GM21381 (cell line): ENCODE measurements around the gene OR10G6.
"Not testable (repeated sequence)": the region's sequence is repeated elsewhere in the genome, so short reads cannot be mapped to it uniquely, and the experiment has no call there.

Source experiments
- ATAC-seq: cut with Tn5 transposase; IDR thresholded peaks from one replicate; pipeline ENCODE4 v1.9.1; 2021; ENCODE audit warnings: mild to moderate bottlenecking, moderate library complexity; ENCODE audit not compliant: unreplicated experiment

Gene OR10G6

DNA sequence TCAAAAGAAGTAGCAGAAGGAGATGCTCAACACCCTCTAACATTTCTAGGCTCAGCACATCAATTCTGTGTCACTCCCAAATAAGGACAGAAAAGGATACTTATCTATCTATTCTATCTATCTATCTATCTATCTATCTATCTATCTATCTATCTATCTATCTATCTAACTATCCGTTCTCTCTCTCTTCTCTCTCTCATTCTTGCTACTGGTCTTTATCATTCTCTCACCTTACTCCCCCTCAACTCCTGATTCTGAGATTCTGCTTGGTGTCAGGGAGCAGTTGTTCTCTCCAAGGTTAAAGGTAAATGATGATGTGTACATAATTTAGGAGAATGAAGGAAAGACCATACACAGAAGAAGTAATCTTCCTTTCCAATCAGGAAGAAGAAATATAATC, at the start of gene OR10G6:
Gene OR10G6 (minus strand): TSS at position 43 of the 400 bp plus-strand sequence. CDS start 0 bp downstream, at position 43.
- no peak for ATAC-seq

DNA sequence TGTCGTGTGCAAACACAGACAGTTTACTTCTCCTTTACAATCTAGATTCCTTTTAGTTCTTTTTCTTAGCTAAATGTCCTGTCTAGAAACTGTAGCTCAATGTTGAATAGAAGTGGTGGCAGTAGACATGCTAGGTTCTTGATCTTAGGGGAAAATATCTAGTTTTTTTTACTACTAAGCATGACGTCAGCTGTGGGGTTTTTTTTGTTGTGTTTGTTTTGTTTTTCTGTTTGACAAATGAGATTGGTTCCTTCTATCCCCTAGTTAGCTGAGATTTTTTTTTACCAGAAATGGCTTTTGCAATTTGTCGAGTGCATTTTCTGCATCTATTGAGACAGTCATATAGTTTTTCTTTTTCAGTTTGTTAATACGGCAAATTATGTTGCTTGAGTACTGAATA, 48.5 kb upstream of the OR10G6 start:
- ATAC-seq, result no peak

- ATAC-seq, result no peak
These were observed 46.3 kb upstream of the OR10G6 start, which contains the start of gene OR10G7 for GRCh38 chr11:124041254-124041653. OR10G7 (minus strand) TSS chr11:124041325; CDS start chr11:124039001, 2,324 bp downstream.

GRCh38 chr11:124039557-124039956, 44.6 kb upstream of the OR10G6 start:
- ATAC-seq, result no peak

DNA sequence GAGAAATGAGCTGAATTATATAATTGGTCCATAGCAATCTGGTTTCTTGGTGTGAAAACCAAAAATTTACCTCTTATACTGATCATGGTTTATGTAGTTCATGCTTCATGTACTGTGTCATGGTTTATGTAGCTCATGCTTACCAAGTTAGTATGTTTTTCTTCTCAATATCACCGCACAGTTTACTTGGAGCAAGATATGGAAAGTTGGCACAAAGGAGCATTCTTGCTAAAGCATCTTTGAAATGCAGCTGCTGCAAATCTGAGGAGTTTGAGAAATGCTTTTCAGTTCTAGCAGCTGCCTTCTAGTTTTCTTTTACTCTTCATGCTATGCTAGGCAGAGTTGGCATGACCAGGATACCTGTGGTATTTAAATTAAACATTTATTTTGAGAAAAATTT, 41.7 kb upstream of the OR10G6 start:
- ATAC-seq, result no peak

DNA sequence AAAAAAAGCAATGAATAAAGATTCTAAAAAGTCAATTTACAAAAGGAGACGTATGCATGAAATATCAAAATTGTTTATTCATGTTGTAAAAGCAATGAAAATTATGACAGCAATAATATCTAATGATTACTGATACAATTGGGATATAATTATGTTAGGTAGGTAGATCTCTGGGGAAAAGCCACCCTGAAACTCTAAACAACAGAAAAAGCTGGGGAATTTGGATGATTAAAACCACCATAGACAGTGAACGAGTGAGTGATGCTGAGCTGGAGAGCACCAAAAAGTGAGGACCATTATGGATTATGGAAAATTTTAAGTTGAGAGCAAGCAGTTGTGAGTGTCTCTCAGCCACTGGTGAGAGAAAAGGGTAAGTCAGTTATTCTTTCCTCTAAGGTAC, 31.5 kb upstream of the OR10G6 start, which contains the start of gene OR10G8:
Gene OR10G8 (plus strand): TSS at position 301 of the 400 bp plus-strand sequence. CDS start 2,825 bp downstream, outside the sequence.
- no peak for ATAC-seq

- not testable (repeated sequence) for ATAC-seq
These were observed 20.9 kb upstream of the OR10G6 start for GRCh38 chr11:124015837-124016236.

- no peak for ATAC-seq
These were observed 17.7 kb upstream of the OR10G6 start, which contains the start of gene OR10G4 for GRCh38 chr11:124012697-124013096. OR10G4 (plus strand) TSS chr11:124012997; CDS start chr11:124015575, 2,578 bp downstream.

DNA sequence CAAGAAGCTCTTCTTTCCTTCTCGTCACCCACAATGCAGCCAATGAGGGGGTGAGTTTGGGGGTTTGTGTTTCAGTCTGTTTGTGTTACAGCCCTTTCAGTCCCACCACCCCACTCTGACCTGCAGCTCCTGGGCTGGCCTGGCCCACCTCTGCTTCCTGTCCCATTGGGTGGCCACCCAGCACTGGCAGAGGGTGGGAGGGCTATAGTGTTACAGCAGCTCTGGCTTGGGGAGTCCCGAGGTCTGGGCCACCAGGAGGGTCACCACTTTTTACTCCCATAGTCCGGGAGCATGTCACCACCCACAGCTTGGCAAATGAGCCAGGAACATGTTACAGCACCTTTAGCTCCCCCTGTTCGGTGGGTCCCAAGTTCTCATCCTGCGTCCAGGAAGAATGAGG, 15.7 kb downstream of the OR10G6 start:
- ATAC-seq, result no peak

GRCh38 chr11:123977731-123978347, 17.1 kb downstream of the OR10G6 start, which contains the start of gene OR10S1:
OR10S1 (minus strand) TSS chr11:123977781; CDS start chr11:123977664, 117 bp downstream.
- ATAC-seq, result no peak

GRCh38 chr11:123976770-123977560, 18.0 kb downstream of the OR10G6 start:
- ATAC-seq, result no peak

DNA sequence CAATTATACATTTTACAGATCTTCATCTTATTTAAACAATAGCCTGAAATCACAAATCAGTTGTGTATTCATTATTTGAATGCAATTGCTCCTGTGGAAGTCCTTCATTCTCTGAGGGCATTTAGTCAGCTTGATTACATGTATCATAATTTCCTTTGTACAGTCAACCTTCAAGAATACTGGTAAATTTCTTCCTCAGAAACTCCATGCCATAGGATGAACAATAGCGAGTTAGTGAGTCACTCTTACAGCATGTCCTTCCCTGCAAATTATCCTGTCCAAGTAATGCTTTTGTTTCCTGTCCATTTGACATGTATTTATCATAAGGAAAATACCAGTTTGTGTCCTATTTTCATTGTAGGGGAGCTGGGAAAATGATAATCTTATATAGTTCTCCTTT, 21.1 kb downstream of the OR10G6 start:
- ATAC-seq, result no peak

- no peak for ATAC-seq
These were observed 38.2 kb downstream of the OR10G6 start for GRCh38 chr11:123956752-123957151.

DNA sequence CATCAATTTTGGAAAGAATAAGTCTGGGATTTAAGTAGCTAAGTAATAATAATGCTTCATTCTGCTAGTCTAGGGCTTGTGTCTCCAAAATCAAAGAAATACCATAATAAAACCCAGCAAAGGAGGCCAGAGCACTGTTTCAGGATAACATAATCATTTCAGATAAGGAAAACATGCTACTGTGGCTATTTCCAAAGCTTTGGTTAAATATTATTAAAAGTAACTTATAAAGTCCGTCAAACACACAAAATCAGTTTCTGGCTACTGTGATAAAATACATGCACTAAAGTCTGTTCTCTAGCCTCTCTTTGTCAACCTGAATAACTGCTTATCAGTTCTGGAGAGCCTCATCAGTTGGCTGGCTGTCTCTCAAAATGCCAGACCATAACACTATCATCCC, 49.8 kb downstream of the OR10G6 start:
- ATAC-seq, result no peak
